NCI-H2081 (cell line): ENCODE measurements around the gene OR8B4.
"Not testable (repeated sequence)": the region's sequence is repeated elsewhere in the genome, so short reads cannot be mapped to it uniquely, and the experiment has no call there.

Experiments used
- DNase-seq, 2 experiments: peaks; one replicate each; lab custom pipeline; 2025; lab: John Stamatoyannopoulos, UW

Gene OR8B4

GRCh38 chr11:124405581-124405980 is 19.1 kb downstream of the OR8B4 start:
- DNase-seq: no peak

GRCh38 chr11:124403186-124403585 is 21.5 kb downstream of the OR8B4 start:
- not testable (repeated sequence) for DNase-seq

- peak; percentile 27 to 47 for DNase-seq
These were observed 22.2 kb downstream of the OR8B4 start for GRCh38 chr11:124402326-124402922.

DNA sequence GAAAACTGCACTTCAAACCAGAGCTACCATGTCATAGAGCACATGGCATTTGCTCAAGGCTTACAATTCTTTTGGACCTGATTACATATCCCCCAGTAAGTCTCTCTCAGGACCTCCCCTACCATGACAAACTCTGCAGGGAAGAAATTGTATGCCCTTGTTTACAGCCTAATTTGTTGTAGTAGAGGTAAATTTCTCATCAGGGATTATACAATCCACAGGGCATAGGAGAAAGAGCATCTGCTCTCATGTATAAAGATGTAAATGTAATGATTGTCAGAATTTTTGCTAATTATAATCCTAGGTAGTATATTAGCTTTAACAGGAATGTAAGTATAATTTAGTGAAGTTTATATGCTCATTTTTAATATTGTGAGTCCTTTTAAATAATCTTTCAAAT is 25.7 kb downstream of the OR8B4 start, which contains the start of gene OR8B3:
TSS of gene OR8B3 (minus strand) at position 101 of the 400 bp plus-strand sequence. CDS start 1,673 bp downstream, outside the sequence.
- DNase-seq: no peak

GRCh38 chr11:124396847-124397246 is 27.8 kb downstream of the OR8B4 start:
- DNase-seq: not testable (repeated sequence)

- no peak for DNase-seq
These were observed 30.3 kb downstream of the OR8B4 start for GRCh38 chr11:124394408-124394807.

- DNase-seq: no peak
These were observed 40.3 kb downstream of the OR8B4 start, which contains the start of gene OR8B2 for GRCh38 chr11:124384399-124384798. Gene OR8B2, minus strand, starts transcription at chr11:124384499. Its CDS starts 1,156 bp downstream, at chr11:124383343.

- not testable (repeated sequence) for DNase-seq
These were observed 41.8 kb downstream of the OR8B4 start for GRCh38 chr11:124382857-124383256.

DNA sequence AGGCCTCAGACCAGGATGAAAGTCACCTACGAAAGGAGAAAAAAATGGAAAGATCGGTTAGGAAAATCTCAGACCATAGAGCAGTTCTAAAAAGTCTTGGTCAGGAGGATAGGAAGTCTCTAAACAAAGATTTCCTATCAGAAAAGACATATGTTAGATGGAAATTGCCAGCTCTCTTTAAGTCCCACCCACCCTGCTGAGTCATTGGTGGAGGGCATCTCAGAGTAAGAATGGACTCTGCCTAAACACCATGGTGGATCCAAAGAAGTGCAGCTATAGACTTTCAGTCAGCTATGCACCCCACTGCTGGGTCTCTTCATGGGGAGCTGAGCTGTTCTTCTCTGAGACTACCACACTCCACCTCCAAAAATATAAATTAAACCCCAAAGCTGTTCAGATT is 44.1 kb downstream of the OR8B4 start:
- DNase-seq: no peak

- no peak for DNase-seq
These were observed 48.4 kb downstream of the OR8B4 start for GRCh38 chr11:124376280-124376679.
